ENCODE data around the gene PIWIL1.

DNA sequence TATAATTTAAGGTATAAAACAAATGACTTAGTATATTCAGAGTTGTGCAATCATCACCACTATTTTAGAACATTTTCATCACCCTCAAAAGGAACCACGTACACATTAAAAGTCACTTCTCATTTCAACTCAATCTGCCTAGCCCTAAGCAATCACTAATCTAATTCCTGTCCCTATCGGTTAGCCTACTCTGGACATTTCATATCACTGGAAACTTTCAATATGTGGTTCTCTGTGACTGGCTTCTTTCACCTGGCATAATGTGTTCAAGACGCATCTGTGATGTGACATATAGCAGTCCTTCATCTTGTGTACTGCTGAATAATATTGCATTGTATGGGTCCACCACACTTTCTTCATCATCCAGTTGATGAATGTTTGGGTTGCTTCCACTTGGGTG lies 15.4 kb upstream of the PIWIL1 start:
- TF ChIP-seq, protein P1, sequence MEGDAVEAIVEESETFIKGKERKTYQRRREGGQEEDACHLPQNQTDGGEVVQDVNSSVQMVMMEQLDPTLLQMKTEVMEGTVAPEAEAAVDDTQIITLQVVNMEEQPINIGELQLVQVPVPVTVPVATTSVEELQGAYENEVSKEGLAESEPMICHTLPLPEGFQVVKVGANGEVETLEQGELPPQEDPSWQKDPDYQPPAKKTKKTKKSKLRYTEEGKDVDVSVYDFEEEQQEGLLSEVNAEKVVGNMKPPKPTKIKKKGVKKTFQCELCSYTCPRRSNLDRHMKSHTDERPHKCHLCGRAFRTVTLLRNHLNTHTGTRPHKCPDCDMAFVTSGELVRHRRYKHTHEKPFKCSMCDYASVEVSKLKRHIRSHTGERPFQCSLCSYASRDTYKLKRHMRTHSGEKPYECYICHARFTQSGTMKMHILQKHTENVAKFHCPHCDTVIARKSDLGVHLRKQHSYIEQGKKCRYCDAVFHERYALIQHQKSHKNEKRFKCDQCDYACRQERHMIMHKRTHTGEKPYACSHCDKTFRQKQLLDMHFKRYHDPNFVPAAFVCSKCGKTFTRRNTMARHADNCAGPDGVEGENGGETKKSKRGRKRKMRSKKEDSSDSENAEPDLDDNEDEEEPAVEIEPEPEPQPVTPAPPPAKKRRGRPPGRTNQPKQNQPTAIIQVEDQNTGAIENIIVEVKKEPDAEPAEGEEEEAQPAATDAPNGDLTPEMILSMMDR (conservative IDR thresholded peaks at IDR 0.05): no peak
- no peak for TF ChIP-seq EZH2 (IDR thresholded peaks at IDR 0.05; ENCODE audit: low read depth)
